Suprapubic skin (tissue), 3 donors: ENCODE data around the gene MYL5.

Source experiments
- CTCF ChIP-seq, 2 donors: fragments of 200-600 bp in 1 of 2; fragments of 450-650 bp in 1 of 2; sonication (generic) in 1 of 2; IDR thresholded peaks; one replicate each; pipeline ENCODE4 v1.5.1; 2016 to 2019; ENCODE audit warnings: antibody characterized with exemption in 2 of 2, mild to moderate bottlenecking in 1 of 2, moderate library complexity in 1 of 2
- POLR2A ChIP-seq, 2 donors: fragments of 450-650 bp; IDR thresholded peaks; one replicate each; pipeline ENCODE4 v1.6.1; 2017; ENCODE audit warnings: antibody characterized with exemption in 2 of 2, mild to moderate bottlenecking in 2 of 2, moderate library complexity in 2 of 2

DNA sequence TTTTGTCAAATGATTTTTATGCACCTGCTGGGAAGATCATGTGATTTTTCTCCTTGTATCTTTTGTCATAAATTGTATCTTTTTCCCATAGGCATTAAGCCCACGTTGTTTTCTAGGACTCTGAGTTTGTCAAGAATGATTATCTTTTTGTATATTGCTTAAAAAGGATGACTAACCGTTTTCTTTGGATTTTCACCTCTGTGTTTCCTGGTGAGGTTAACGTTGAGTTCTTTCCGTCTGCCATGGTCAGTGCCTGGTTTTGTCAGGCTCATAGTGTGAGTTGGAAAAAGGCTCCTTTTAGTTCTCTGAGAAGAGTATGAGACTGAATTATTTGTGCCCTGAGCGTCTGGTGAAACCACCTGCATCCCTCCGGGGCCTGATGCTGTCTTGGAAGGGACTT is 53.2 kb downstream of the MYL5 start:
- no peak for TF ChIP-seq CTCF (IDR thresholded peaks at IDR 0.05)
- TF ChIP-seq POLR2A (IDR thresholded peaks at IDR 0.05): no peak
